T follicular helper cell (primary cell): ENCODE results near the gene CCDC88C.
A peak's percentile ranks its signal among the peaks of the same experiment; 100 is the strongest.
"Not testable (repeated sequence)": the region's sequence is repeated elsewhere in the genome, so short reads cannot be mapped to it uniquely, and the experiment has no call there.

ENCODE experiments used
- DNase-seq: peaks from one replicate; pipeline ENCODE4 v3.0.0-alpha.2; 2020; ENCODE audit warnings: low read depth
- total RNA-seq, 2 experiments: gene quantifications; one replicate each; lab custom pipeline; 2026; lab: John Stamatoyannopoulos, UW

The CCDC88C gene
- 107 to 320 reads per million in 2 experiments for total RNA-seq

GRCh38 chr14:91417120-91417982 lies at the start of gene CCDC88C:
TSS of gene CCDC88C (minus strand) at chr14:91417820. CDS start at chr14:91417690, 130 bp downstream.
- peak; percentile 64 for DNase-seq

- DNase-seq: no peak
These were observed 48.6 kb upstream of the CCDC88C start for GRCh38 chr14:91466192-91466591.

GRCh38 chr14:91464615-91465205 lies 47.1 kb upstream of the CCDC88C start:
- DNase-seq: no peak

GRCh38 chr14:91458612-91459011 lies 41.0 kb upstream of the CCDC88C start:
- DNase-seq: no peak

GRCh38 chr14:91456283-91456682 lies 38.7 kb upstream of the CCDC88C start:
- DNase-seq: no peak

GRCh38 chr14:91454580-91454979 lies 37.0 kb upstream of the CCDC88C start:
- DNase-seq: no peak

- no peak for DNase-seq
These were observed 36.5 kb upstream of the CCDC88C start for GRCh38 chr14:91454155-91454554.

GRCh38 chr14:91453744-91454143 lies 36.1 kb upstream of the CCDC88C start:
- no peak for DNase-seq

- no peak for DNase-seq
These were observed 26.9 kb upstream of the CCDC88C start for GRCh38 chr14:91444335-91445020.

- no peak for DNase-seq
These were observed 21.7 kb upstream of the CCDC88C start for GRCh38 chr14:91439345-91439744.

GRCh38 chr14:91438845-91439244 lies 21.2 kb upstream of the CCDC88C start:
- DNase-seq: no peak

- not testable (repeated sequence) for DNase-seq
These were observed 18.6 kb upstream of the CCDC88C start for GRCh38 chr14:91436266-91436665.

GRCh38 chr14:91429385-91429784 lies 11.8 kb upstream of the CCDC88C start:
- no peak for DNase-seq

GRCh38 chr14:91428931-91429330 lies 11.3 kb upstream of the CCDC88C start:
- not testable (repeated sequence) for DNase-seq

- not testable (repeated sequence) for DNase-seq
These were observed 7.9 kb upstream of the CCDC88C start for GRCh38 chr14:91425531-91425944.

GRCh38 chr14:91424813-91425530 lies 7.4 kb upstream of the CCDC88C start:
- DNase-seq: no peak

GRCh38 chr14:91420686-91421085 lies 3.1 kb upstream of the CCDC88C start:
- no peak for DNase-seq

GRCh38 chr14:91419451-91419850 lies 1.8 kb upstream of the CCDC88C start:
- DNase-seq: no peak

GRCh38 chr14:91419044-91419397 lies 1.4 kb upstream of the CCDC88C start:
- no peak for DNase-seq

- peak; percentile 76 for DNase-seq
These were observed 895 bp upstream of the CCDC88C start for GRCh38 chr14:91418387-91419043.

GRCh38 chr14:91417983-91418386 lies 365 bp upstream of the CCDC88C start:
- peak; percentile 54 for DNase-seq

GRCh38 chr14:91416744-91417119 lies 888 bp downstream of the CCDC88C start:
- DNase-seq: no peak
